Putamen (tissue), 1 donor: ENCODE results near the gene AIM2.
"Not testable (repeated sequence)": the region's sequence is repeated elsewhere in the genome, so short reads cannot be mapped to it uniquely, and the experiment has no call there.

Experiments used
- DNase-seq: peaks from one replicate; pipeline ENCODE4 v3.0.0-alpha.2; 2016; ENCODE audit warnings: low spot score

The AIM2 gene

DNA sequence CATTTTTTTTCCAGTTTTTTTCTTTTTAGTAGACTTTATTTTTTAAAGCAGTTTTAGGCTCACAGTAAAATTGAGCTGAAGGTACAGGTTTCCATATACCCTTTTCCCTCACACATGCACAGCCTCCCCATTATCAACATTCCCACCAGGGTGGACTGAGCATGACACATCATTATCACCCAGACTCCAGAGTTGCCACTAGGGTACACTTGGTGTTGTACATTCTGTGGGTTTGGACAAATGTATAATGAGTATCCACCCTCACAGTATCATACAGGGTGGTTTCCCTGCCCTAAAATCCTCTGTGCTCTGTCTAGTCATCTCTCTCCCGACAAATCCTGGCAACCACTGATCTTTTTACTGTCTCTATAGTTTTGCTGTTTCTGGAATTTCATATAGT is 3.0 kb upstream of the AIM2 start:
- no peak for DNase-seq

DNA sequence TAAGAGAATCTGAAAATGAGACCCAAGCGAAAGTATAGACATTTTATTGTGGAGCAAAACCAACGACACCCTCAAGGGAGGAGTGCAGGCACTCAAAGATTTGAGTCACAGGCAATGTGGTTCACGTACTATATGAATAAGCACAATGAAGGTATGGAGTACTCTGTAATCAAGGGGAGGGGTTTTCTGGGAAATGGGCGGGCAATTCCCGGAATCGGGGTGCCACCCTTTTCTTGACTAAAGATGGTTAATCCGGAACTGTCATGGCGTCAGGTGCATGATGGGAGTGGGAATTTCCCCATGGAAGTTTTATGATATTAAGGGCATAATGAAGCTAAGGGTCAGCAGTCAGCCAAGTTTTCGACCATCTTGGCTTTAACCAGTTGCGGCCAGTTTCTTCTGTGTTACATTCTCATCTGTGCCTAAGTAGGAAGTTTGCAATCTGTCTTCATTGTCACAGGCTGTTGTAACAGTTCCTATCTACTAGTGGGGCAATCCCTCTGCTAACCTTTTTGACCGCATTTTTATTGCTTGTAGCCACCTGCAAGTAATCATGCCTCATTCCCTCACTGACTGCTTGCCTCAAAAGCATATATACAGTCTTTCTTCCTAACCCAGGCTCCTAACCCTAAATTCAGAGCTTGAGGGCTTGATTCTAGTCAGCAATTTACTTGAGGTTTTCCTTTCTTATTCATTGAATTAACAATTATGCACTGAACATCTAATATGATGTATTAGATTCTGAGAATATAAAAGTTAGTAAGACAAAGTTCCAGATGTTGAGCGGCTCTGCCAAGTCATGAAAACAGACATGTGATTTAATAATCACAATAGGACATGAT is 775 bp upstream of the AIM2 start:
- DNase-seq: no peak

GRCh38 chr1:159071970-159072582 is 4.5 kb downstream of the AIM2 start:
- DNase-seq: peak; percentile 35

DNA sequence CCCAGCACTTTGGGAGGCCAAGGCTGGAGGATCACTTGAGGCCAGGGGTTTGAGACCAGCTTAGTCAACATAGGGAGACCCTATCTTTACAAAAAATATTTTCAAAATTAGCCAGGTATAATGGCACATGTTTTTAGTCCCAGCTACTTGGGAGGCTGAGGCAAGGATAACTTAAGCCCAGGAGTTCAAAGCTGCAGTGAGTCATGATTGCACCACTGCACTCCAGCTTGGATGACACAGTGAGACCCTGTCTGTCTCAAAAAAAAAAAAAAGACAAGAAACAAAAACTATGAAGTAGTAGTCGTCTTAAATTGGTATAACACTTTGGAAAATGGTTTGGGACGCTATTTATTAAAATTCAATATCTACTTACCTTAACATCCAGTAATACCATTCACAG is 7.7 kb downstream of the AIM2 start:
- DNase-seq: no peak

DNA sequence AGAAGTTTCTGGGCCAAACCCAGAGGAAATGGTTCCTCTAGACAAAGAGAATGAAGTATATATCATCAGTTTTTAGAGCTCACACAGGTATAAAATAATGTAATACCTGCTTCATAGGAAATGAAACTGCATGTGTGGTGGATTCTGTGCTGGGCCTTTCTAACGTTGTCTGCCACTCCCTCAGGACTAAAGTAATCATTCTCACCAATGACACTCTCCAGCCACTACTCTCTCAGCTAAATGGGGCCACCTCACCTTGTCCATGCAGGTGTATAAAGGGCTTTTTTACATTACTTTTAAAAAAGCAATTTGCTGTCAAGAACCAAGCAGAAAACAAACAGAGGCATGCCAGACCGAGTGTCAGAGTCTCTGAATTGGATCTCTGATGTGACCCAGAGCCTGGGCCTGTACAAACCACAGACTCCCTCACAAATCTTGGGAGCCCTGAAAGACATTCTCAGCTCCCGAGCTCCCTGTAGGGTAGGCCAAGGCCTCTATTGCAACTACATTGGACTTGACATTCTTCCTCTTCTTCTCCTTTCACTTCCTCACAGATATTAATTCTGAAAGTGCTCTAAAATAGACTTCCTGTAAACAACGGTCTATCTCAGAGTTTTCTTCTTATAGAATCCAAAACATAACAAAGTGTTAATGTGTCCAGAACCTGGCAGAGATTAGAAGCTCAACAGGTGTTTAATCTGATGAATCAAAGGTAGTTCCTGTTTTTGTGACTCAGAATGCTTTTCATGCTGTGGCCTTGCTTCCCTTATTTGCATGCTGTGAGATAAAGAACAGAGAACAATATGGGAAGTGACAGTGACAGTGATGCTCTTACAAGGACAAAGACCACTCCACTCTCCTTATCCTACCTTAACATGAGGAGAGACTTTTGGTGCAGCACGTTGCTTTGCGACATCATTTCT is 8.6 kb downstream of the AIM2 start:
- peak; percentile 15 for DNase-seq

DNA sequence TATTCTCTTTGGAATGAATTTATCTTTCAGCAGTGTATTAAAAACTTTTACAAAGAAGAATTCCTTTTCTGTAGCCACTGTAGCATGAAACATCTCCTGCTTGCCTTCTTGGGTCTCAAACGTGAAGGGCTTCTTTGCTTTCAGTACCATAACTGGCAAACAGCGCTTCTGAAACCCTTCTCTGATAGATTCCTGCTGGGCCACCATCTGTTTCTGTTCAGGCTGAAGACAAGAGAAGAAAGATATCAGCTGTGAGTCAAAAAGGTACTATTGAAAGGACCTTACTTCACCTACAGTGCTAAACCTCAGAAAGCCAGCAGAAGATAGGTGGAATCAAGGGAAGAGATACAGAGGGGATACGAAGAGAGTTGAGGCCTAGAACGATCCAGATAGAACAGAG is 10.5 kb downstream of the AIM2 start:
- no peak for DNase-seq

- DNase-seq: no peak
Measured at GRCh38 chr1:159065106-159065505, 11.5 kb downstream of the AIM2 start.

DNA sequence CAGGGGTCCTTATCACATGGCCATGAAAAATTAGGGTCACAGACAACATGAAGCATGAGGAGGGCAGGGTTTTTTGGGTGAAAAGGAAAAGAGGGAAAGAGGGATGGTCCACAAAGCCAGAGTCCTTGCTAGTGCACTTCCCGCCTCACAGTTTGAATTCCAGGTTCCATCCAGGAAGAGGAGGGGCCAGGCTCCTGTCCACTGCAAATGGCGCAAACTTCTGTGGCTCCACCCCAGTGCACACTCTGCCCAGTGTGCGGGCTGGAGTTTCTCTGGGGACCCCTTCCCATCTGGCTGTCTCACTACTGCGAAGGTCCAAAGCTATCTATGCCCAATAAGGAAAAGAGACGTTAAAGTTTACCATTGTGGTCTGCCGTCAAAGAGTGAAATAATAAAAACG is 17.8 kb downstream of the AIM2 start:
- DNase-seq: no peak

DNA sequence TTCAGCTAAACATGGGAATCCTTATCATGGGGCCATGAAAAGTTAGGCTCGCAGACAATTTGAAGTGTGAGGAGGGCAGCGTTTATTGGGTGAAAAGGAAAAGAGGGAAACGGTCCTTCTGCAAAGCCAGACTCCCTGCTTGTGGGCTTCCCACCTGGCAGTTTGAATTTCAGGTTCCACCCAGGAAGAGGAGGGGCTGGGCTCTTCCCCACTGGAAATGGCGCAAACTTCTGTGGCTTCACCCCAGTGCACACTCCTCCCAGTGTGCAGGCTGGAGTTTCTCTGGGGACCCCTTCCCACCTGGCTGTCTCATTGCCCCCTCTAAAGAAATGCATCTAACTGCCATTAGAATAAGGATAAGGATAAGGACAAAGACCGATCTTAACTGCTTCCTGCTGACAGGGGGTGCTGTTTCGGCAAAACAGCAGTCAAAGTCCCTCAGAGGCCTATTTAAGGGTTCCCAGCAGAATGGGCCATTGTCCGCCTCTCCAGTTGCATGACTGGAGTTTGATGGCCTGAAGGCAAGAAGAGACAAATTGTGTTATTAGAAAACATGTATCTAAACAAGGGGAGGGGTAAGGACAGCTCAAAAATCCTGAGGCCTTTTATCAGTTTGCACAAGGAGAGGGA is 20.4 kb downstream of the AIM2 start:
- peak; percentile 14 for DNase-seq

DNA sequence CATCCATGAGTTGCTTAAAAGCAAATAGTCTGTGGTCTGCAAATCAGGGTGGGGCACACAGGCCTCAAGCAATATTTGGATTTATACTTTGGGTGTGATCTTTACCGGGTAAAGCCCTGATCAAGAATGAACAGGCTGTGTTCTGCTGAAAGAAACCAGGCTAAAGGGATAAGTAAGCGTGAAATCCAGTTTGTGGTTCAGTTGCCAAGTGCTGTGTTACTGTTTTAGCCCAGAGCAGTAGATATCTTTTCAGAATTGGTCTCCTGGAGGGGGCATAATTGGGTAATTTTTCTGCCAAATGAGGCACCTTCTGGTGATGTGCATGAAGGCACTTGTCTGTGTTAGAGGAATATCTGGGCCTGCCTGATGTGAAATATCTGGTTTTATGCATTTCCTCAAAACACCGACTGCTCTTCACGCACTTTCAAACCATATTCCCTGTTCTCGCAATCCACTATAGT is 21.4 kb downstream of the AIM2 start:
- DNase-seq: no peak

GRCh38 chr1:159054427-159054826 is 22.1 kb downstream of the AIM2 start:
- DNase-seq: no peak

DNA sequence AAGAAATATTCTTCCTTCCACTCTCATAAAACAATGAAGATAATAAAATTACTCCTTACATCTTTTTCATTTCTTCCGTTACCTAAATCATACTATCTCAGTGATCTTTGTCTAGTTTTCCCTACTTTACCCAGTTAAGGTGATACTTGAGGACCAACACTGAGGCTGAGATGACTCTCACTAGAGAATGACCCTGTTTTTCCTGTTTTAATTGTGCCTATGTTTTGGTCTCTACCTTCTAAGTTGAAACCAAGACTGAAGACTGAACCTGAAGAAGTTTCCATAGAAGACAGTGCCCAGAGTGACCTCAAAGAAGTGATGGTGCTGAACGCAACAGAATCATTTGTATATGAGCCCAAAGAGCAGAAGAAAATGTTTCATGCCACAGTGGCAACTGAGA is 25.1 kb downstream of the AIM2 start:
- DNase-seq: no peak

- not testable (repeated sequence) for DNase-seq
Measured at GRCh38 chr1:159046486-159046885, 30.1 kb downstream of the AIM2 start.

DNA sequence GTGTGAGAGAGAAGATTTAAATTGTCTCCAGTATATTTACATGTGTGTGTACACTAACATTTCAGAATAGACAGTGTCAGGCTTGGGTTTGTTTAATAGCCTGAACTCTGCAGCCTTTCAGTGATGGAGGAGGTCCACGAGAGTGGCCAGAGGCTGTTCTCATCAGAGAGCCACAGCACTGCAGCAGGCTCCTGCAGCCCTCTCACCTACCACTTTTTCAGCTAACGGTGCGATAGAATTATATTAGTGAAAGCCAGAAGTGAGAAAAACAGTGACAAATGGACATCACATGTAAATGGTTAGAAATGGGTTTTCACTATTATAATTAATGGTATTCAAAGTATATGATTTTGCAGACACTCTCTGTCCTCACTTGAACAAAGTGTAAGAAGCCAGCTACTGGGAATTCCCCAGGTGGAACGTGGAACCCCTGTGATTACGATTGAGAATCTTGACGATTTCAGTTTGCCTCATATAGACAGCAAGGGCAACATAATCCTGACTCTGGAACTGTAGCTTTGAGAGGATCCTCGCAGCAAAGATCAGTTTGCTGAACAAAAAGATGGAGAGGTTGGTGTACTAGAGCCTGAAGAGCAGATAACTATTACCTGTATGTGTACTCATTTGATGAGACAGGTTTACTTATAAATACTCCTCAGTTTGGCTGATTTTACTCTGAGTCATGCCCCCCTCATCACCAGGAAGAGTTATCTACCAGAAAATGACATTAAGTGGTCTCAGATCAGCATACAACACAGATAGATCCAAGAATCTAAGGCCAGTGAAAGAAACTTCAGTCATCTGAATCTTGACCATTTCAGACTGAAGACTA is 35.5 kb downstream of the AIM2 start:
- DNase-seq: no peak

GRCh38 chr1:159040206-159040605 is 36.4 kb downstream of the AIM2 start:
- DNase-seq: no peak

GRCh38 chr1:159030877-159031447 is 45.6 kb downstream of the AIM2 start:
- no peak for DNase-seq

DNA sequence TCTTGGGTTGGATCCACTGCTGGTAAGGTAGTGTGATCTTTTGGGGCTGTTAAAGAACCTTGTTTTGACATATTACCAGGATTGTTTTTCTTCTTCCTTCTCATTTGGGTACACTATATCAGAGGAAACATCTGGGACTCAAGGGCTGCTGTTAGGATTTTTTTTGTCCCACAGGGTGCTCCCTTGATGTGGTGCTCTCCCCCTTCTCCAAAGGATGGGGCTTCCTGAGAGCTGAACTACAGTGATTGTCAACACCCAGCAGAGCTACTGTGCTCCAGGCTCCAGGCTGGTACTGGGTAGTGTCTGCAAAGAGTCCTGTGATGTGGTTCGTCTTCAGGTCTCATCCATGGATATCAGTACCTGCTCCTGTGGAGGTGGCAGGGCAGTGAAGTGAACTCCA is 46.3 kb downstream of the AIM2 start:
- DNase-seq: no peak

- DNase-seq: not testable (repeated sequence)
Measured at GRCh38 chr1:159026841-159027240, 49.7 kb downstream of the AIM2 start.

DNA sequence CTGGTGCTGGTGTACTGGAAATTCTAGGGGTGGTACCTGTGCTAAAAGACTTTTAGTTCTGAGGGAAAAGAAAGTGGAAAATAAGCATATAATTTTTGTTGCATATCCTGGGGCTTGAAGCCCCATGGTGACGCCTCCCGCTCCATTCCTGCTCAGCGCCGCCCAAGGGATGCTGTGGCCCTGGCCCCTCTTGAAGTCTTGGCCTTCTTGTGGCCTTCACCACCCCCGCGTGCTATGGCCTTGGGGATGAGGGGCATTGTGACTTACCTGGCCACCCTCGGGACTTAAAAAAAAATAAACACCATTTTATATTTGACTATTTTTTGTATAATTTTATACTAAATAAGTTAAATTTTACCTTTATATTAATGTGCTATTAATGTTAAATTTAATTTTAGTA is 51.5 kb downstream of the AIM2 start:
- DNase-seq: no peak

- no peak for DNase-seq
Measured at GRCh38 chr1:159023723-159024122, 52.8 kb downstream of the AIM2 start.

DNA sequence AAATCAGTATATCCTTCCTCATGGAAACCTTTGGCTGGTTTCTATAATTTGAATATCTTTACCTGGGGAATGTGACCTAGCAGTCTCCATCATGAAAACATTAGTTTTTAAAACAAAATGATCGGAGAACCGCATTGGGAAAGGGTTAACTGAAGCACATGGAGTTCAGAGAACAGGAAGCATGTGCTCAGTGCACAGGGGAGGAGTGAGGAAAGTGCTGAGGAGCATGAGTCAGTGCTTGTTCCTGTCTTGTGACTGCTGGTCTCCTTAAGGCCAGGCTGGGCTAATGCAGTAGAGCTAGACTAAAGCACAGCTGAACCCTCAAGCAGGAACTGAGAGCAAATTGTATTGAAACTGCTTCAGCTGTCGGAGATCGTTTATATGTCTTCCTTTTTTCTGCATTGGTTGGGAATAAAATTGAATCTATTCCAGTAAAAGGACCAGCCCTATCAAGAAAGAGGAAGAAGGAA is 61.1 kb downstream of the AIM2 start:
- DNase-seq: no peak
